ENCODE results near the gene IL18.

GRCh38 chr11:112129656-112130055, 34.2 kb downstream of the IL18 start:
- TF ChIP-seq CTCF (IDR thresholded peaks at IDR 0.05) (no peak), POLR2A (IDR thresholded peaks at IDR 0.05) (no peak)

All from stomach (tissue), 4 donors.